ENCODE results near the gene NOS2.
"Not testable (repeated sequence)": the region's sequence is repeated elsewhere in the genome, so short reads cannot be mapped to it uniquely, and the experiment has no call there.

NOS2 gene

GRCh38 chr17:27755706-27756466 is 44.4 kb downstream of the NOS2 start:
- DNase-seq (ENCODE audit: low read depth in 2 of 2): no peak

- no peak for DNase-seq (ENCODE audit: low read depth in 2 of 2)
Observed at GRCh38 chr17:27754549-27754948, 45.8 kb downstream of the NOS2 start.

GRCh38 chr17:27753726-27754125 is 46.6 kb downstream of the NOS2 start:
- DNase-seq (ENCODE audit: low read depth in 2 of 2): not testable (repeated sequence)

- not testable (repeated sequence) for DNase-seq (ENCODE audit: low read depth in 2 of 2)
Observed at GRCh38 chr17:27752831-27753619, 47.3 kb downstream of the NOS2 start.

GRCh38 chr17:27751622-27752490 is 48.5 kb downstream of the NOS2 start:
- DNase-seq (ENCODE audit: low read depth in 2 of 2): no peak

GRCh38 chr17:27751166-27751565 is 49.2 kb downstream of the NOS2 start:
- no peak for DNase-seq (ENCODE audit: low read depth in 2 of 2)

- DNase-seq (ENCODE audit: low read depth in 2 of 2): not testable (repeated sequence)
Observed at GRCh38 chr17:27749562-27750150, 50.7 kb downstream of the NOS2 start.

GRCh38 chr17:27748360-27748825 is 51.9 kb downstream of the NOS2 start:
- no peak for DNase-seq (ENCODE audit: low read depth in 2 of 2)

GRCh38 chr17:27747462-27748359 is 52.6 kb downstream of the NOS2 start:
- DNase-seq (ENCODE audit: low read depth in 2 of 2): no peak

- DNase-seq (ENCODE audit: low read depth in 2 of 2): no peak
Observed at GRCh38 chr17:27746881-27747280, 53.4 kb downstream of the NOS2 start.

- DNase-seq (ENCODE audit: low read depth in 2 of 2): not testable (repeated sequence)
Observed at GRCh38 chr17:27746320-27746719, 54.0 kb downstream of the NOS2 start.

GRCh38 chr17:27745207-27745830 is 55.0 kb downstream of the NOS2 start:
- DNase-seq (ENCODE audit: low read depth in 2 of 2): not testable (repeated sequence)

GRCh38 chr17:27743281-27743885 is 56.9 kb downstream of the NOS2 start:
- DNase-seq (ENCODE audit: low read depth in 2 of 2): no peak

GRCh38 chr17:27741971-27742575 is 58.3 kb downstream of the NOS2 start:
- DNase-seq (ENCODE audit: low read depth in 2 of 2): no peak

GRCh38 chr17:27741361-27741861 is 58.9 kb downstream of the NOS2 start:
- DNase-seq (ENCODE audit: low read depth in 2 of 2): no peak

GRCh38 chr17:27740541-27740940 is 59.8 kb downstream of the NOS2 start:
- DNase-seq (ENCODE audit: low read depth in 2 of 2): not testable (repeated sequence)

GRCh38 chr17:27733773-27734172 is 66.6 kb downstream of the NOS2 start:
- no peak for DNase-seq (ENCODE audit: low read depth in 2 of 2)

- DNase-seq (ENCODE audit: low read depth in 2 of 2): not testable (repeated sequence)
Observed at GRCh38 chr17:27732746-27733145, 67.6 kb downstream of the NOS2 start.

- not testable (repeated sequence) for DNase-seq (ENCODE audit: low read depth in 2 of 2)
Observed at GRCh38 chr17:27725982-27726381, 74.3 kb downstream of the NOS2 start.
